Inflammatory macrophage treated with lipopolysaccharide for 1 hour (primary cell): Measurements from ENCODE around the gene EHD2.
"Not testable (repeated sequence)": the region's sequence is repeated elsewhere in the genome, so short reads cannot be mapped to it uniquely, and the experiment has no call there.

Experiments
- DNase-seq, 2 donors: peaks; one replicate each; pipeline ENCODE4 v3.0.0-alpha.2; 2020 to 2022

EHD2 gene

DNA sequence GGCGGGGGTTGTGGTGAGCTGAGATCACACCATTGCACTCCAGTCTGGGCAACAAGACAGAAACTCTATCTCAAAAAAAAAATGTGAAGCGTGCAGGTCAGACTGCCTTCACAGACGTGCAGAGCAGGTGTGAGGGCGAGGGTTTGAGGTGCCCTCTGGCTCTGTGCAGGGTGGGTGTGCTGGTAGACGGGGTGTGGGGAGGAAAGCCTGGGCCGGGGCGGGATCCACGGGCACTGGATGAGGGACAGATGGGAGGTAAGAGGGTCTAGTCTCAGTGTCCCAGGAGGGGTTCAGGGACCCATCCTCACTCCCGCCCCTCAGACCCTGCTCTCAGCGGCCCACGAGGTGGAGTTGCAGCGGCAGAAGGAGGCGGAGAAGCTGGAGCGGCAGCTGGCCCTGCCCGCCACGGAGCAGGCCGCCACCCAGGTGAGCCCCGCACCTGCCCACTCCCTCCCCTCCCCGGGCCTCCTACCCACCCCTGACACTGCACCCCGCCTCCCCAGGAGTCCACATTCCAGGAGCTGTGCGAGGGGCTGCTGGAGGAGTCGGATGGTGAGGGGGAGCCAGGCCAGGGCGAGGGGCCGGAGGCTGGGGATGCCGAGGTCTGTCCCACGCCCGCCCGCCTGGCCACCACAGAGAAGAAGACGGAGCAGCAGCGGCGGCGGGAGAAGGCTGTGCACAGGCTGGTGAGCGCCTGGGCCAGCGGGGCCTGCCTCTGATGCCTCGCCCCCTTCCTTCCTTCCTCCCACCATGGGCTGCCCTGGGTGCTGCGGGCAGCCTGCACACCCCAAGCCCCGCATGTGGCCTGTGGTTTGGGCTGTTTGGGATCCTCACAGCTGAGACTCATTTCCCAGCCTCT lies 41.2 kb downstream of the EHD2 start:
- DNase-seq: no peak

DNA sequence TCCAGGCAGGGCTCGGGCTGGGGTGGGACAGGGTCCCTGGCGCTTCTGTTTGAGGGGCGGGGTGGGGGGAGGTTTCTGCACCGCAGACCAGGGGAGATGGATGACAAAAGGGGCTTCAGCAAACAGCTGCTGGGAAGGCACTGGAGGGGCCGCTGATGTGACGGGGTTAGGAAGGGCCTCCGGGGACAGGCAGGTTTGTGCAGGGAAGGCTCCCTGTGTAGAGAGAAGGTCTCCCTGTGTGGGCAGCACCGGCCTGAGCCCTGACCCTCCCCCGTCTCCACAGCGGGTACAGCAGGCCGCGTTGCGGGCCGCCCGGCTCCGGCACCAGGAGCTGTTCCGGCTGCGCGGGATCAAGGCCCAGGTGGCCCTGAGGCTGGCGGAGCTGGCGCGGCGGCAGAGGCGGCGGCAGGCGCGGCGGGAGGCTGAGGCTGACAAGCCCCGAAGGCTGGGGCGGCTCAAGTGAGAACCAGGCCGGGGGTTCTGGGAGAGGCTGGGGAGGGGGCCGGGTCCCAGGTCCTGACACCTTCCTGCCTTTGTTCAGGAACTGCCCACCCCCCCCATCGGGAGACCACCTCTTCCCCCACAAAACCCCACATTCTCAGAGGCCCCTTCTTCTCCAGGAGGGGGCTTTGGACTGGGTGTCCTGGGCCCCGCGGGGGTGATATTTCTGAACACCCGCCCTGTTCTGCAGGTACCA lies 42.0 kb downstream of the EHD2 start:
- DNase-seq: no peak

DNA sequence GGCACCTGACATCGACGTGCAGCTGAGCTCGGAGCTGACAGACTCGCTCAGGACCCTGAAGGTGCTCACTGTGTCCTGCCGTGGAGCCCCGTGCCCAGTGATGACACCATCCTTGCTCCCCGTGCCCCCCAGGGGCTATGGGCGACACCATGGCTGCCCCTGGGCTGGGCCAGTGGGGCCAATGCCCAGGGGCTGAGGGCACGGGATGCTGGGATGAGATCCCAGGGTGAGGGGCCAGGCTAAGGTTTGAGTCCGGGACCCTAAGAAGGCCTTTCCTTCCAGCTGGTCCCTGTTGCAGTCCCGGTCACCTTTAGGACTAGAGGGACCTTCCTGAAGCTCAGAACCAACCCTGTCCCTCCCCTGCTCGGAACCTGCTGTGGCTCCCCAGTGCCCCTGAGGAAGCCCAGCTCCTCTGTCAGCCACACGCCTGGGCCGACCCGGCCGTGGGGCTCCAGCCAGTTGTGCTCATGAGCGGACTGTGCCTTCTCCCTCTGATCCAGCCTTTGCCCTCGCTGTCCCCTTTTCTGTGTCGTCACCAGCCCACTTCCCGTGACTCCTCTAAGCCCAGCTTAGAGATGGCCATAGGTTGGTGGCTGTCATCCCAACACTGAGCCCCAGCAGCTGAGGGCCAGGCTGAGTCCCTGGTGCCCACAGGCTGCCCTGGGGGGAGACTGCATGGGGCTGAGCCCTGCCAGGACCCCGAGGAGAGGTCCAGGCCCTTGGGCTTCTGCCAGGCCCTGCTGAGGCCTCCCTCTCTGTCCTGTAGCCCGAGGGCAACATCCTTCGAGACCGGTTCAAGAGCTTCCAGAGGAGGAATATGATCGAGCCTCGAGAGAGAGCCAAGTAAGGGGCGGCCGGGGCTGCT lies 42.8 kb downstream of the EHD2 start:
- DNase-seq: no peak

DNA sequence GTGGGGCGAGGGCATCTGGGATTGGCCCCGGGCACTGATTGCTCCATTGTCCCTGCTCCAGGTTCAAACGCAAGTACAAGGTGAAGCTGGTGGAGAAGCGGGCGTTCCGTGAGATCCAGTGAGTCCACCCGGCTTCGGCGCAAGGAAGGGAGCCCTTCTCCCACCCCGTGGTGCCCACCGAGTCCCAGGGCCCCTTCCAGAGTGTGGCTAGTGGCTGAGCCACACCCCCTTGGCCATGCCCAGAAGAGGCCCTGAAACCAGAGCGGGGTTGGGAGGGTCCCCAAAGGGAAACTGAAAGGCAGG lies 43.4 kb downstream of the EHD2 start:
- no peak for DNase-seq

DNA sequence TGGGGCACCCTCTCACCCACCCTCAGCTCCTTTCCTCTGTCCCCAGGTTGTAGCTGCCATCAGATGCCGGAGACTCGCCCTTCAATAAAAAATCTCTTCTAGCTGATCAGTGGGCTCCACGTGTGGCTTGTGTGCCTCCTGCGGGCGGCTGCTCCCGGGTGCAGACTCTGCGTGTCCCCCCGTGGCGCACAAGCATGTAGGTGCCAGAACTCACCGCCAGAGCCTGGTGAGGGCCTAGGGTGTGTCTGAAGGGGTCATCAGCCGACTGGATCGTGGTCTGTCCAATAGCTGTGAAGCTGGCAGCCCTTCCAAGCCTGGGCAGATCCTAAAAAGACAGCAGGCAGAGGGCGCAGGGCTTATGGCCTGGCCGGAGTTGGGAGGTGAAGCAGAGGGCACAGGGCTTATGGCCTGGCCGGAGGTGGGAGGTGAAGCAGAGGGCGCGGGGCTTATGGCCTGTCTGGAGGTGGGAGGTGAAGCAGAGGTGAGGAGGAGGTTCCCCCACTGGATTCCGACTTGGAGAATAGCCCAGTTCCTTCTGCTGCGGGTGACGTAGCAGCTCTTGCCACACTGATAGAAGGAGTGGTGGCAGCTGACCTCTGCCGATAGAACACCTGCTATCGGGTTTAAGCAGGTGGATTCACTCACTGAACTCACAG lies 43.9 kb downstream of the EHD2 start:
- no peak for DNase-seq

DNA sequence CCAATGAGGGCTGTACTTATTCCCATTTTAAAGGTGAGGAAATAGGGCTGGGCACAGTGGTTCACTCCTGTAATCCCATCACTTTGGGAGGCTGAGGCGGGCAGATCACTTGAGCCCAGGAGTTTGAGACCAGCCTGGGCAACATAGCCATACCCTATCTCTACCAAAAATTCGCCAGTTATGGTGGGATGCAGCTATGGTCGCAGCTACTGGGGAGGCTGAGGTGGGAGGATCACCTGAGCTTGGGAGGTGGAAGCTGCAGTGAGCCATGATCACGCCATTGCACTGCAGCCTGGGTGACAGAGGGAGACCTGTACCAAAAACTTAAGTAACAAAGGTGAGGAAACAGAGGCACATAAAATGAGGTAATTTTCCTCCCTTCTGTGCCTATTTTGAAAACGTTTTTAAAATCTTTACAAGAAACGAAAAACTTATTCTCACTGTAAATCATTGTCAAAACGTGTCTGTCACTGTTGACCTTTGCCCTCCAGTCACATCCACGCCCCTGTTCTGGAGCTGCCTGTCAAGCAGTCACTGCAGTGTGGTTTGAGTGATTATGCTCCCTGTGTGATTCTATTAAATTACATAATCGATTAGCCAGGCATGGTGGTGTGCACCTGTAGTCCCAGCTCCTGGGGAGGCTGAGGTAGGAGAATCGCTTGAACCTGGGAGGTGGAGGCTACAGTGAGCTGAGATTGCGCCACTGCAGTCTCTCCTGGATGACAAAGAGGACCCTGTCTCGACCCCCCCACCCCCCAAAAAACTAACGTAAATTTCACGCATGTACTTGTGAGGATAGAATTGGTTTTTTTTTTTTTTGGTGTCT lies 44.6 kb downstream of the EHD2 start:
- no peak for DNase-seq

DNA sequence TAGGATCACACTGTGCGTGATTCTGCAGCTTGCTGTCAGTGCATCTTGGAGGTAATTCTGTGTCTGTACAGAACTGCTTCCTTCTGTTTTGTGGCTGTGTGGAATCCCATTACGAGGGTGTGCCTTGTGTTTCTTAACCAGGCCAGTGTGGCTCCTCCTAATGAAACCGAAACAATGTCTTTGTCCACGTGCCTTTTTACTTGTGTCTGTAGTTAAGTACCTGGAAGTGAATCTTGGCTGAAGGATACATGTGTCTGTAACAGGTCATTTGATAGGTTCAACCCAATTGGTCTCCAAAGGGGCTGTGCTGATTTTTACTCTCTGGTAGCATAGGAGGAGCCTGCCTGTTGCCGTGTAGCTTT lies 45.2 kb downstream of the EHD2 start:
- DNase-seq: no peak

DNA sequence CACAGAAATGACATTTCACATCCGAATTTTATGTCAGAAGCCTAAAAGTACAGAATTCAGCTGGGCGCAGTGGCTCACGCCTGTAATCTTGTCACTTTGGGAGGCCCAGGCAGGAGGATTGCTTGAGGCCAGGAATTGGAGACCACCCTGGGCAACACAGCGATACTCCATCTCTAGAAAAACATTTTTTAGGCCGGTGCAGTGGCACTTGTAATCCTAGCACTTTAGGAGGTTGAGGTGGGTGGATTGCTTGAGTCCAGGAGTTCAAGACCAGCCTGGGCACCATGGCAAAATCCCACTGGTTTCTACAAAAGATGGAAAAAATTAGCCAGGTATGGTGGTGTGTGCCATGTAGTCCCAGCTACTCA lies 47.4 kb downstream of the EHD2 start:
- DNase-seq: no peak

DNA sequence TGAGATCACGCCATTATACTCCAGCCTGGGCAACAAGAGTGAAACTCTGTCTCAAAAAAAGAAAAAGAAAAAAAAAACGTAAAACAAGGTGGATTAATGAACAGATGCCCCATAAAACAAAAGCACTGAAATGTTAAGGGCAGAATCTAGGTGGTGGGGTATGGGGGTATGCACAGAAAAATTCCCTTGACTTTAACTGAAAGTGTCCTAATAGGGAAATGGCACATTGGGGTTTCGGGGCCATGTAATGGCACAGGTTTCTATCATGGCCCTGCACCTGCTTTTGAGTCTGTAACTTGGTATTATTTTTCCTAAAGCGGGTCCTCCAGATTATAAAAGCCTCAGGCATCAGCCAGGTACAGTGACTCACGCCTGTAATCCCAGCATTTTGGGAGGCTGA lies 48.3 kb downstream of the EHD2 start:
- DNase-seq: no peak

DNA sequence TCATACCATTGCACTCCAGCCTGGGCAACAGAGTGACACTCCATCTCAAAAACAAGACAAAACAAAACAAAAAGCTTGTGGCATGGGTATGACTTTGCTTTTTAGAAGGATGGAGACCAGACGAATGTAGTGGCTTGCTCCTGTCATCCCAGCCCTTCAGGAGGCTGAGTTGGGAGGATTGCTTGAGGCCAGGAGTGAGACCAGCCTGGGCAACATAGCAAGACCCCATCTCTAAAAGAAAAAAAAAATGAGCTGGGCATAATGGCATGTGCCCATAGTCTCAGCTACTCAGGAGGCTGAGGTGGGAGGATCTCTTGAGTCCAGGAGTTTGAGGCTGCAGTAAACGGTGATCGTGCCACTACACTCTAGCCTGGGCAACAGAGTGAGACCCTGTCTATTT lies 48.9 kb downstream of the EHD2 start:
- DNase-seq: no peak

DNA sequence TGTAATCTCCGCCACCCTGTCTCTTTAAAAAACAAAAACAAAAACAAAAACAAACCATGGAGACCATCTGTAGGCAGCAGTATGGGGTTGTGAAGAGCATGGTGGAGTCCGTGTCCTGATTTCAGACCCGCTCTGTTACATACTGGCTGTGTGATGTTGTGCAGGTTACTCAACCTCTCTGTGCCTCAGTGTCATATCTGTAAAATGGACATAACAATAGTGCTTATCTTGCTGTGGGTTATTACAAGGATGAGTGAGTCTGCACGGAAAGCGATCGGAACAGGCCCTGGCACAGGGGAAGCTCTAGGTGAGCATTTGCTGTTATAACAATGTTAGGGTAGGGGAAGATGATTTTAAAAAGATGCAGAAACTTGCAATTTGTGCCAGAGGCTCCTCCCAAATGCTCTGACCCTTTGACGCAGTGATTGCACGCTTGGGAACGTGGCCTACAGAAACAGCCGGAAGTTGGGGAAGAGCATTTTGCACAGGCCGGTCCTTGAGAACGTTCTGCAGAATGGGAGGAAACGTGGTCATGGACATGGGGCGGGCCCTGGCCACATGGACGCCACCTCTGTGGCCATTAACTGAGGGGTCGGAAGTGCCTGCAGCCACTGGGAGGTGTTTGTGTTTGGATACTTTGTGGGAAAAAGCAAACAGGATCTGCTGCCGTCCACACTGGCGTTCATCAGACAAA lies 49.5 kb downstream of the EHD2 start:
- no peak for DNase-seq

DNA sequence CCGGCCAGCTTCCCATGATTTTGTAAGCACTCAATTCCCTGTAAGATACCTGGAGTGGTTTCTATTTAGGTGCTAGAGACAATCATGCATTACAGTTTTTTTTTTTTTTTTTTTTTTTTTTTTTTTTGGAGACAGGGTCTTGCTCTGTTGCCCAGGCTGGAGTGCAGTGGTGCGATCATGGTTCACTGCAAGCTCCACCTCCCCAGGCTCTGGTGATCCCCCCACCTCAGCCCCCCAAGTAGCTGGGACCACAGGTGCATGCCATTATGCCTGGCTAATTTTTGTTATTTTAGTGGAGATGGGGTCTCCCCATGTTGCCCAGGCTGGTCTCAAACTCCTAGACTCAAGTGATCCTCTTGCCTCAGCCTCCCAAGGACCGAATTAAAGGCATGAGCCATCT lies 51.5 kb downstream of the EHD2 start:
- DNase-seq: not testable (repeated sequence)

DNA sequence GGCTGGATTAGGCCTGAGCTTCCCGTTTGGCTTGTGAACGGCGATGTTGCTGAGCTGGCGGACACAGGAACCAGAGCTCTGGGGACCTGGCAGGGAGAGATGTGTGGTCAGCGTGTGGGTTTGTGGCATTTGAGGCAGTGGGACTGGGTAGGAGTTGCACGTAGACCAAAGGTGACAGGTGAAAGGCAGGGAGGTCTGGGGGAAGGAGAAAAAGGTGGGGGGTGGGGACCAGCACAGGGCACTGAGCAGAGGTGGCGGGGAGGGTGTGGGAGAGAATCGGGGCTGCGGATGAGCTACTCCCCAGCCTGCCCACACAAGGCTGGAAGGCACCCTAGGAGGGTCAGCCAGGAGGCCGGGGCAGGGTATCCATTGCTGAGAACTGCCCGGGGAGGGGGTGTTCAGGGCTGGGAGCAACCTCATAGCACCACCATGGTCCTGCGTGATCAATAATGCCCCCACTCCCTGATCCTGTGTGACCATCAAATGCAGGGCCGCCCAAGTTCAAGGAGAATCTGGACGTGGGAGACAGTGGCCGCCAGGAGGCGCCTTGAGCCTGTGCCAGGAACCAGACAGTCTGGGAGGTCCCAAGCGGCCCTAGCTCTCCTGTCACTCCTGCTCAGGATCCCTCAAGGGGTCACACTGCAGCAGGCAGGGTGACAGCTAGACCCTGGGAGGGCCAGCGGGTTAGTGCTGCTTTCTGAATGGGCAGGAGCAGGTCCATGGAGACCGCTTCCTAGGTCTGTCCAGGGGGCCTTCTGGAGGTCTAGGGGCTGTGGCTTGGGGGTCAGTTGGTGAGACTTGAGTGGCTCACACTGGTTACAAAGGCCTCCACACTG lies 52.5 kb downstream of the EHD2 start:
- DNase-seq: peak in 1 of 2 donors; percentile 37

DNA sequence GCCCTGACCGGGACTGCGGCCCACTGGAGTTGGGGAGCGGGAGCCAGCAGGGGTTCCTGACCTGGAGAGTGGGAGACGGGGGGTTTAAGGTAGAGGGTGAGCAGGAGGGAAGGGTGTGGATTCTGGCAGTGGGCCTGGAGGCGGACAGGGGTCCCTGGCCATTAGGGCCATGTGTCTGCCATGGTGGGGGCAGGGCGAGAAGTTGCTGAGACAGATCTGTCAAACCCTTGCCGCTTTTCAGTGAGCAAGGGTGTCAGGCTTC lies 53.1 kb downstream of the EHD2 start:
- no peak for DNase-seq

DNA sequence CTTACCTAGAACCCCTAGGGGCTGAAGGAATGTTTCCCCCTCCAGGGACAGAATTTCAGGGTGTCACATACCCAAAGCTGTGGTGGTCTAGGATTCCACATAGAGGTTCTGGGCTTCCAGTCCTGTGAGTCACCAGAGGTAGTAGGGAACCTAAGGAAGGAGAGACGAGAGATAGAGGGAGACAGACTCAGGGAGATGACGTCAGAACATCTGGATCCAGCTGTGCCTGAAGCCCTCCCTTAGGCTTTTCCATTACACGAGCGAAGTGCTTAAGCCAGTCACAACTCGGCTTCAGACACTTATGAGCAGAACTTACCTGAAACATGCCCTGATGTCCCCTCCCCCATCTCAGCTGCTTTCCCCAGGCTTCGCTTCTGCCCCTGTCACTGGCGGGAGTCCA lies 53.4 kb downstream of the EHD2 start:
- no peak for DNase-seq

DNA sequence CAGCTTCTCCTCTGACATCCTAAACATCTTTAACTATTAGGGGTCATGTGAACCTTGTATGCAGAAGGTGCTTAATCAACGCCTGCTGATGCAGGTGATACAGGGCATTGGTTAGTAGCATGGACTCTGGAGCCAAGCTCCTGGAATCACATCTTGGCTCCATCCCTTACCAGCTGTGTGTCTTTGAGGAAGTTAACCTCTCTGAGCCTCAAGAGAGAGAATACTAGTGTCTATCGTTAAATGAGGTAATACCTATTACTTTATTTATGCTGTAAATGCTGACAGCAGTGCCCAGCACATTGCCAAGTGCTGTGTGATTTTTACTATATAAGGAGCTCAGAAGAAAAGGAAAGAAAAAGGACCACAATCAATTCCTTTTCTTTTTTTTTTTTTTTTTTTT lies 54.1 kb downstream of the EHD2 start:
- no peak for DNase-seq

DNA sequence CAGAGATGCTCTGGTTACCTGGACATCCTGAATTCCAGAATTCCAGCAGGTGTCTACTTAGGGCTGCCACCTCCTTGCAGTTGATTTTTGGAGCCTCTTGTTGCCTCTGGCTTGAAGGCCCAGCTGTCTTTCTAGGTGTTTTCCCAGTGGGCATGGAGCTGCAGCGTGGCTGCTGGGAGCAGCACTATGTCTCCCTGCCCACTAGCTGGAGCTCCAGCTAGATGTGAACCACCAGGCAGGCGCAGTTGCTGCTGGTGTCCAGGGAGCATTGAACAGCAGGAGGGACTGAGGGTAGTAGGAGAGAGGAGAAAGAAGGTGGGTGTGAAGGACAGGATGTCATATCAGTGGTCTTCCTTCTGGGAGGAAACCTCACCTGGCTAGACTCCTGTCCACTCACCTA lies 55.4 kb downstream of the EHD2 start:
- no peak for DNase-seq

DNA sequence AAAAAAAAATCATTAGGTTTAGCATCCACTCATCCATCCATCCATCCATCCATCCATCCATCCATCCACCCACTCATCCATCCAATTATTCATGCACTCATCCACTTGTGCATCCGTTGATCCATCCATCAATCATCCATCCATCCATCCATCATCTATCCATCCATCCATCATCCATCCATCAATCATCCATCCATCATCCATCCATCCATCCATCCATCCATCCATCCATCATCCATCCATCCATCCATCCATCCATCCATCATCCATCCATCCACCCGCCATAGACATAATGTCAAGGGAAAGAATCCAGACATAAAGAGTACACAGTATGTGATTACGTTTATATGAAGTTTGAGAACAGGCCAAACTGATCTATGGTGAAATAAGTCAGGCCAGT lies 56.3 kb downstream of the EHD2 start:
- DNase-seq: no peak

DNA sequence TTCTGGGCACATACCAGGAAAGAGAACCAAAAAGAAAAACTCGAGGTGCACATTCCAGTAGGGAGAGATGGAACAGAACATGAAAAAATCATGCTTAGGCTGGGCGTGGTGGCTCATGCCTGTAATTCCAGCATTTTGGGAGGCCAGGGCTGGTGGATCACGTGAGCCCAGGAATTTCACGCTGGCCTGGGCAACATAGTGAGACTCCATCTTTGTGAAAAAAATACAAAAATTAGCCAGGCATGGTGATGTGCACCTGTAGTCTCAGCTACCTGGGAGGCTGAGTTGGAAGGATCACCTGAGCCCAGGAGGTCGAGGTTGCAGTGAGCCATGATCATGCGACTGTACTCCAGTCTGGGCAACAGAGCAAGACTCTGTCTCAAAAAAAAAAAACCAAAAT lies 58.1 kb downstream of the EHD2 start:
- DNase-seq: not testable (repeated sequence)

DNA sequence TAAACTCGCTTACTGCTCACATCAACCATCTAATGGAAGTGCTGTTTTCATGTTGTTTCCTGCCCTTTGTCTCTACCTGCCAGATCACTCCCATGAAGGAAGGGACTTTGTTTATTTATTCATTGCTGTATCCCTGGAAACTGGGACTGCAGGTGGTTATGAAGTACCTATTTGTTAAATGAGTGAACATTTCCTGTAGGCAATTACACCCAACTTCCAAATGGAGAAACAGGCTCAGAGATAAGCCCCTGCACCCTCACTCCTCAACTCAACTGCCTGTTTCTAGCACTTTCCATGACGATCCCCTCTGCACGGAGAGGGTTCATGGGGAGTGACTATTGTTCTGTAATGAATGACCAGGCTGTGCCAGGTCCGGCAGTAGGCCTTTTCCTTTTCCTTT lies 63.3 kb downstream of the EHD2 start:
- no peak for DNase-seq
